ENCODE results near the gene STING1. TPM values are rescaled to one million over a fixed set of nuclear protein-coding genes. Genes with fewer than 3 reads are reported as not detected.

The STING1 gene
- polyA plus RNA-seq, 1 donor from 2014 or later, result 3.8 TPM

GRCh38 chr5:139460455-139460854, 22.1 kb downstream of the STING1 start:
- no peaks in the 10 kb centered on the region for H3K9me3 Mint-ChIP-seq
- peaks cover 1% of the 10 kb centered on the region for H3K27me3 Mint-ChIP-seq
- no peak overlapping the region for H3K4me3 Mint-ChIP-seq
- H3K36me3 Mint-ChIP-seq, result no peaks in the 10 kb centered on the region
- H3K4me1 Mint-ChIP-seq, result peaks cover 7 to 13% (median 9%) of the 10 kb centered on the region in 3 donors
- H3K27ac Mint-ChIP-seq, result peak overlapping the region in 1 of 3 donors; percentile 43

- Mint-ChIP-seq H3K4me1 (peaks cover 7 to 13% (median 9%) of the 10 kb centered on the region in 3 donors), H3K9me3 (no peaks in the 10 kb centered on the region), H3K27ac (peak overlapping the region in 1 of 3 donors; percentile 77), H3K27me3 (peaks cover 1% of the 10 kb centered on the region), H3K36me3 (no peaks in the 10 kb centered on the region), H3K4me3 (peak overlapping the region in 1 of 4 donors; percentile 60)
Measured at GRCh38 chr5:139459451-139459934, 23.1 kb downstream of the STING1 start.

- H3K4me1 Mint-ChIP-seq, result peaks cover 7 to 13% (median 9%) of the 10 kb centered on the region in 3 donors
- H3K9me3 Mint-ChIP-seq, result no peaks in the 10 kb centered on the region
- peak overlapping the region in 1 of 4 donors; percentile 60 for H3K4me3 Mint-ChIP-seq
- H3K36me3 Mint-ChIP-seq, result no peaks in the 10 kb centered on the region
- peak overlapping the region in 2 of 3 donors; percentile 46 to 77 for H3K27ac Mint-ChIP-seq
- peaks cover 1% of the 10 kb centered on the region for H3K27me3 Mint-ChIP-seq
Measured at GRCh38 chr5:139458580-139459407, 23.8 kb downstream of the STING1 start.

DNA sequence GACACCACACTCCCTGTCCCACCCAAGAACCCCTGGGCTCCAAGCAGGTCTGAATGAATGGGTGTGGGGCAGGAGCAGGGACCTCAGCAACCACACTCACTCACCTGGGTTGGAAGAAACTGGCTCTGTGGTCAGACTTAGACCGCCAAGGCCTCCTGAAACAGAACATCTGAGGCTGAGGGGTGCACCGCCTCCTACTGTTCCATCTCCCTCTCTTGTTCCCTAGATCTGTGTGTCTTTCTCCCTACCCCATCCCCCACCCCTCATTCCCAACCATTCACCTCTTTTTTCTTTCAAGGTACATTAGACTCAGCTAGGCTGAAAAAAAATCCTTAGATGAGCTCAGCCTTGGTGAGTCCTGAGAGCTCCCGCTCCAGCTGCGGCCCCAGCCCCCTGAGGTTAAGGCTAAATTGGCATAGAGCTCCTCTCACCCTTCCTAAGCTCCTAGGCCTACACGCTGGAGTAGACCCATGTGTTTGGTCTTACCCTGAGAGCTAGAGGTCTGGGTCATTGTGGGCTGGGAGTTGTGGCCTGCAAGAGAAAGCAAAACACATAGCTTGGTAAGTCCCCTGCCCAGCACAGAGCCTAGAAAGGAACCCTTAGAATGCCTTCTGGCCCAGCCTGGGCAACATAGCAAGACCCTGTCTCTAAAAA, 24.8 kb downstream of the STING1 start:
- Mint-ChIP-seq H3K4me3 (peak overlapping the region in 1 of 4 donors; percentile 13), H3K36me3 (no peaks in the 10 kb centered on the region), H3K4me1 (peaks cover 9 to 13% (median 10%) of the 10 kb centered on the region in 3 donors), H3K27me3 (peaks cover 1% of the 10 kb centered on the region), H3K9me3 (no peaks in the 10 kb centered on the region), H3K27ac (peak overlapping the region in 1 of 3 donors; percentile 13)

GRCh38 chr5:139457241-139457640, 25.3 kb downstream of the STING1 start:
- Mint-ChIP-seq H3K27me3 (peaks cover 1% of the 10 kb centered on the region), H3K4me3 (no peak overlapping the region), H3K4me1 (peaks cover 9 to 13% (median 10%) of the 10 kb centered on the region in 3 donors), H3K27ac (no peak overlapping the region), H3K9me3 (no peaks in the 10 kb centered on the region), H3K36me3 (no peaks in the 10 kb centered on the region)

DNA sequence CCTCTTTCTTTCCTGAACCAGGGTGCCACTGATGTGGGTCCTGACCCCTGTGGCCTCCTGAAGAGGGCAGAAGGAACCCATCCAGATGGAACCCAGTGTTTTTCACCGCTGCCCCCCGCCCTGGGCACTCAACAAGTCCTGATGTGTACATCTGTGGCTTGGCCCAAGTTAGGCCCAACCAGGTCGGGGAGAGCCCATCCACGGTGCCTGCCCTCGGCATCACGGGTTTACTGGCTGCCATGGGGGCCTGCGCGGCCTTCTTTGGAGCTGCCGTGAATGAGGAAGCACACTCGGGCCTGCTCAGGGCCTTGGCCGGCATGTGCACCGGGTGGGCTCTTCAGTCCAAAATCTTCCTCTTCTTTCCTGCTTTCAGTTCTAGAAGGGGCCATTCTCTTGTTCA, 25.8 kb downstream of the STING1 start:
- Mint-ChIP-seq H3K4me3 (no peak overlapping the region), H3K4me1 (peaks cover 9 to 13% (median 10%) of the 10 kb centered on the region in 3 donors), H3K27ac (peak overlapping the region in 1 of 3 donors; percentile 67), H3K36me3 (no peaks in the 10 kb centered on the region), H3K27me3 (peaks cover 1% of the 10 kb centered on the region), H3K9me3 (no peaks in the 10 kb centered on the region)

GRCh38 chr5:139454568-139455290, 27.8 kb downstream of the STING1 start:
- Mint-ChIP-seq H3K27ac (no peak overlapping the region), H3K27me3 (peaks cover 1% of the 10 kb centered on the region), H3K36me3 (no peaks in the 10 kb centered on the region), H3K4me1 (peaks cover 9 to 13% (median 10%) of the 10 kb centered on the region in 3 donors), H3K9me3 (no peaks in the 10 kb centered on the region), H3K4me3 (peak overlapping the region in 1 of 4 donors; percentile 30)

DNA sequence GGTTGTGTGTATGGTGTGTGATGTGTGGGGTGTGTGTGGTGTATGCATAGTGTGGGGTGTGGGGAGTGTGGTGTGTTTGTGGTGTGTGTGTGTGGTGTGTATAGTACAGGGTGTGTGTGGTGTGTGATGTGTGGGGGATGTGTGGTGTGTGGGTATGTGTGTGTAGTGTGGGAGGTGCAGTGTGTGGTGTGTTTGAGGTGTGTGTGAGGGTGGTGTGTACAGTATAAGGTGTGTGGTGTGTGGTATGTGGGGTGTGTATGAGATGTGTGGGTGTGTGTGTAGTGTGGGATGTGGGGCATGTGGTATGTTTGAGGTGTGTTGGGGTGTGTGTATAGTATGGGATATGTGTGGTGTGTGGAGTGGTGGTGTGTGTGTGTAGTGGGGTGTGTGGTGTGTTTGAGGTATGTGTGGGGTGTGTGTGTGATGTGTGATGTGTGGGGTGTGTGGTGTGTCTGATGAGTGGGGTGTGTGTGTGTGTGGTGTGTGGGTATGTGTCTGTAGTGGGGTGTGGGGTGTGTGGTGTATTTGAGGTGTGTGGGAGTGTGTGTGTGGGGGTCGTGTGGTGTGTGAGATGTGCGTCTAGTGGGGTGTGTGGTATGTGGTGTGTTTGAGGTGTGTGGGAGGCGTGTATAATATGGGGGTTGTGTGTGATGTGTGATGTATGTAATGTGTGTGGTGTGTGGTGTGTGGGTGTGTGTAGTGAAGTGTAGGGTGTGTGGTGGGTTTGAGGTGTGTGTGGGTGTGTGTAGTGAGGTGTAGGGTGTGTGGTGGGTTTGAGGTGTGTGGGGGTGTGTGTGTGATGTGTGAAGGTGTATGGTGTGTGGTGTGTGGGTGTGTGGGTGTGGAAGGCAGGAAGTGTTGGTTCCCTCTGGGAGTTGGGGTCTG, 28.6 kb downstream of the STING1 start:
- Mint-ChIP-seq H3K27me3 (no peaks in the 10 kb centered on the region), H3K4me1 (peaks cover 5 to 8% (median 7%) of the 10 kb centered on the region in 3 donors), H3K9me3 (no peaks in the 10 kb centered on the region)

GRCh38 chr5:139451878-139452660, 30.5 kb downstream of the STING1 start:
- Mint-ChIP-seq H3K27me3 (no peaks in the 10 kb centered on the region), H3K4me1 (peaks cover 3 to 8% (median 6%) of the 10 kb centered on the region in 3 donors), H3K9me3 (peaks cover 0 to 1% (median 0%) of the 10 kb centered on the region in 3 donors)

More for the DNA sequence above, 28.6 kb downstream of the STING1 start:
- no peaks in the 10 kb centered on the region for H3K36me3 Mint-ChIP-seq
- no peak overlapping the region for H3K4me3 Mint-ChIP-seq
- no peak overlapping the region for H3K27ac Mint-ChIP-seq

GRCh38 chr5:139451176-139451575, 31.4 kb downstream of the STING1 start:
- H3K4me1 Mint-ChIP-seq, result peaks cover under 1 to 6% (median 3%) of the 10 kb centered on the region in 3 donors

More at GRCh38 chr5:139451878-139452660, 30.5 kb downstream of the STING1 start:
- H3K36me3 Mint-ChIP-seq, result no peaks in the 10 kb centered on the region
- H3K27ac Mint-ChIP-seq, result no peak overlapping the region
- H3K4me3 Mint-ChIP-seq, result no peak overlapping the region

GRCh38 chr5:139446956-139447779, 35.4 kb downstream of the STING1 start:
- Mint-ChIP-seq H3K4me3 (peak overlapping the region in 1 of 4 donors; percentile 41), H3K27me3 (no peaks in the 10 kb centered on the region), H3K27ac (peak overlapping the region in 1 of 3 donors; percentile 13), H3K4me1 (peaks cover 4 to 11% (median 9%) of the 10 kb centered on the region in 3 donors), H3K9me3 (peaks cover 0 to 1% (median 0%) of the 10 kb centered on the region in 3 donors), H3K36me3 (no peaks in the 10 kb centered on the region)

More at GRCh38 chr5:139451176-139451575, 31.4 kb downstream of the STING1 start:
- no peaks in the 10 kb centered on the region for H3K36me3 Mint-ChIP-seq
- H3K27ac Mint-ChIP-seq, result no peak overlapping the region
- peaks cover 0 to 1% (median 0%) of the 10 kb centered on the region in 3 donors for H3K9me3 Mint-ChIP-seq
- H3K4me3 Mint-ChIP-seq, result no peak overlapping the region
- H3K27me3 Mint-ChIP-seq, result no peaks in the 10 kb centered on the region

GRCh38 chr5:139445325-139446170, 37.0 kb downstream of the STING1 start:
- Mint-ChIP-seq H3K9me3 (peaks cover 0 to 1% (median 0%) of the 10 kb centered on the region in 3 donors), H3K36me3 (no peaks in the 10 kb centered on the region), H3K4me3 (peak overlapping the region in 1 of 4 donors; percentile 22), H3K4me1 (peaks cover 4 to 15% (median 9%) of the 10 kb centered on the region in 3 donors), H3K27me3 (no peaks in the 10 kb centered on the region), H3K27ac (no peak overlapping the region)

All from IgD-negative memory B cell (primary cell).